GM21717 (cell line): ENCODE data around the gene RPRD2.
"Not testable (repeated sequence)": the region's sequence is repeated elsewhere in the genome, so short reads cannot be mapped to it uniquely, and the experiment has no call there.

Experiments used
- ATAC-seq: cut with Tn5 transposase; IDR thresholded peaks from one replicate; pipeline ENCODE4 v1.9.1; 2021; ENCODE audit warnings: mild to moderate bottlenecking, moderate library complexity; ENCODE audit not compliant: unreplicated experiment

RPRD2 gene

DNA sequence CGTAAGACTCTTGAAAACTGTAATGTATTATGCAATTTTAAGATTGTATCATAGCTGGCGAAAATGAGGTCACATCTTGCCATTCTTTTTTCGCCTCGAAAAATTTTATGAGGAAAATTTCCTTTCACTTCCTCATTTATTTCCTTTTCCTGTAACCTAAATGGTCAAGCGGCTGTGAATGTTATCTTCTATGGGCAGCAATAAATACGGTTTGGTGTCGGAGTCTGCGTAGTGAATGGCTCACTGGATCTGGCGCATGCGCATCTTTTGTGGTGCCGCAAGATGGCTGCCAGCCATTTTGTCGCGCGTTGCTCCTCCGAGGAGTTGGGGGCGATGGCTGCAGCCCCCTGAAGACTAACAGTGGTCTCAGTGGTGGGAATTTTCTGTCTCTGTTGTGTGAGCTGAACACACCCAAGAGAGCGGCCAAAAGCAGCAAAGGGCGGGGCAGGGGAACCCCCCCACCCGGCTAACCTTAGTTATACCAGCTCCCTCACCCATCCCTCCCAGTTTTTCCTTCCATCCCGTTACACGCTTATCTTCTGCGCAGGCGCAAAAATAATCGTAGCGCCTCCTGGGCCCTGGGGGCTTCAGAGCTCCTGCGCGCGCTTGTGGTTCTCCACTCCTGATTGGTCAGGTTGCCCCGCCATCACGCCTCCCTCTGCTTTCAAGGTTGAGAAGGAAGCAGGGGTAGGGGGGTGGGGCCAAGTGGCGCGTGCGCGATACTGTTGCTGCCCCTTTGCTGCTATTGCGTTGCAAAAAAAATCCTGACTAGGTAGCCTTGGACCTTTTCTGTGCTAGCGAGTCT, at the start of gene RPRD2:
Gene RPRD2, plus strand, starts transcription at position 722 of the 805 bp plus-strand sequence. CDS start 568 bp downstream, outside the sequence.
- ATAC-seq: peak; percentile 66

DNA sequence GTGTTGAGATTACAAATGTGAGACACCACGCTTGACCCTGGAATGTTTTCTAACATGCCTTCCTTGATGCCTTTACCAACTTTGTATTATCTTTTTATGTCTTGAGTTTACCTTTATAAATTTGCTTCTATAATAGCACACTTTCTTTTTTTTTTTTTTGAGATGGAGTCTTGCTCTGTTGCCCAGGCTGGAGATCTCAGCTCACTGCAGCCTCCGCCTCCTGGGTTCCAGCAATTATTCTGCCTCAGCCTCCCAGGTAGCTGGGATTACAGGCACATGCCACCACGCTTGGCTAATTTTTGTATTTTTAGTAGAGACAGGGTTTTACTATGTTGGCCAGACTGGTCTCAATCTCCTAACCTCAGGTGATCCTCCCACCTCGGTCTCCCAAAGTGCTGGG, 49.3 kb upstream of the RPRD2 start:
- not testable (repeated sequence) for ATAC-seq

DNA sequence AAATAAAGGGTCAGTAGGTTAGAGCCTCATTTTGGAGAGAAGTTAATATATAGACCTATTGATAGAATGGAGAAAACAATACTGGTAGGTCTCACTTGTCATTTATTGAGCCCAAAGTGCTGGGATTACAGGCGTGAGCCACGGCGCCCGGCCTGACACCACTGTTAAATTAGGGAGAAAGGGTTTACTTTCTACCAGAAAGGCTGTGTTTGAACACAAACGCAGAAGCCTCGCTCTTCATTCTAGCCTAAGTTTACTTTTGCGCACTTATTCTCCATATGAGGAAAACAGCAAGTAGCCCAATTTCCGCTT, 43.3 kb upstream of the RPRD2 start:
- no peak for ATAC-seq

DNA sequence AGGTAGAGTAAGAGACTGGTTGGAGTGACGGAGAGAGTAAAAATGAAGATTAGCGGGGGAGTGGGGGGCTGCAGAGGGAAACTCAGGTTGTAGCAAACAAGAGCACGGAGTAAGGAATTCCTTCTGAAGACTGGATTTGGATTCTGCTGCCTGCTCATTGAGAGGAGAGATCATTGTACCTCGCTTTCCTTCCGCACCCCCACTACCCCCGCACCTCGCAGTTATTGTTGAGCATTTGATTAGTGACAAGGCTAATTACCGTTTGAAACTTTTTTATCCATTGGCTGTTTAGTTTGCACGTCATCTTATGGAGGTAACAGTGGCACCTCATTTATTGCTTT, 42.2 kb upstream of the RPRD2 start:
- ATAC-seq: no peak

DNA sequence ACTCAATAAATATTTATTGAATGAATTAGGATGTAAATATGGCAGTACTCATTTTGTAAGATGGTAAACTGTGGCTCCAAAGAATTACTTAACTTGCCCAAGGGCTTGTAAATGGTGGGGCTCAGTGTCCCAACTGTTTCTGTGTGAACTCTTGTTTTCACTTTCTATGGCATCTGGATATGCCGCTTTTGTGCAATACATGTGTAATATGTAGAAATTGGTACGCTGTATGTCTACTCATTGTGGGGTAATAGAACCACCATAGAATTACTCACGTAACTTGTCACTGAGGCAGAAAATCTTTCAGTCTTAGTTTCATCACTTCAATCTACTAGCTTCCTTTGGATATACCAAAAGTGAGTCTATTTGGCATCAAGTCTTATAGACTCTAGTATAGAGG, 41.6 kb upstream of the RPRD2 start:
- ATAC-seq: no peak

DNA sequence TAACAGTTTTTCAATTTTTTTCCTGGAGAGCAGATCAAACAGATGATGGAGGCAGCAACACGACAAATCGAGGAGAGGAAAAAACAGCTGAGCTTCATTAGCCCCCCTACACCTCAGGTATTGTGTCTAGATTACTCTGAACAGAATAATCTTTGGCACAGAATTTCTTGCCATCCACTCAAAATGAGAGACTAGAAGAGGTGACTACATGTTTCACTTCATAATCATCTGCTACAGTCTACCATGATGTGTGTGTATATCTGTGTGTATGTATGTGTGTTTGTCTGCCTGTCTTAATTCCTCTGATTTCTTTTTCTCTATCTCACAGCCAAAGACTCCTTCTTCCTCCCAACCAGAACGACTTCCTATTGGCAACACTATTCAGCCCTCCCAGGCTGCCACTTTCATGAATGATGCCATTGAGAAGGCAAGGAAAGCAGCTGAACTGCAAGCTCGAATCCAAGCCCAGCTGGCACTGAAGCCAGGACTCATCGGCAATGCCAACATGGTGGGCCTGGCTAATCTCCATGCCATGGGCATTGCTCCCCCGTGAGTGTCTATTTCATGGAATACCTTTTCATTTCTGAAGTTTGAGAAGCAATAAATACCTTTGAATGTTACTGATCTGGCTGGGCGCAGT, 31.2 kb upstream of the RPRD2 start:
- no peak for ATAC-seq

DNA sequence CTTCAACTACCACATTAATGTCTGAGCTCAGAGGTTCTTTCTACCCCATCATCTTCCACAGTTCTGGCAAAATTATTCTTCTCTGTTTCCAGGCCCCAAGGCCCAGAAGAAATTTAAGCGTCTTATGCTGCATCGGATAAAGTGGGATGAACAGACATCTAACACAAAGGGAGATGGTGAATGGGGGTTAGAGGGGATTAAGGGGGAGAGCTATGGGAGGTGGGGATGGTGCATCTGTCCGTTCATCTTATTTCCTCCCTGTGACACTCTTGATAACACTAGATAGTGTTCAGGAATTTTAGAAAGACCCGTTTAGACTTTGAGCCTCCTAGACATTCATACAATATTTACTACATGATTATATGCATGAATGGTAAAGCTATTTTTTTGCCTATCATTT, 17.6 kb upstream of the RPRD2 start:
- ATAC-seq: no peak

DNA sequence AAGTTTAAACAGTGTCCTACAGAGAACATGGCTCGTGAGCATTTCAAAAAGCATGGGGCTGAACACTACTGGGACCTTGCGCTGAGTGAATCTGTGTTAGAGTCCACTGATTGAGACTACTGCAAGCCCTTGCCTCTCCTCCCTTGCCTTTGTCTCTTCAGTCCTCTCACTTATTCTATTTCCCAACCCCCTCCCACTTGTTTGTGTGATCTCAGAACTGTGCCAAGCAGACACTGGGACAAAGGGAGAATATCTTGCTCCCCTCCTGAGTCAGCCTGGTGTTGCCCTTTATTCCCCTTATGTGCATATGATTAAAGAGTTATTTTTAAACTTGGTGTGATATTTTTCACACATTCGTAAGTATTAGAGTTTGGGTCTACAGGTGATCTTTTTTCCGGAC, 11.1 kb upstream of the RPRD2 start:
- no peak for ATAC-seq

DNA sequence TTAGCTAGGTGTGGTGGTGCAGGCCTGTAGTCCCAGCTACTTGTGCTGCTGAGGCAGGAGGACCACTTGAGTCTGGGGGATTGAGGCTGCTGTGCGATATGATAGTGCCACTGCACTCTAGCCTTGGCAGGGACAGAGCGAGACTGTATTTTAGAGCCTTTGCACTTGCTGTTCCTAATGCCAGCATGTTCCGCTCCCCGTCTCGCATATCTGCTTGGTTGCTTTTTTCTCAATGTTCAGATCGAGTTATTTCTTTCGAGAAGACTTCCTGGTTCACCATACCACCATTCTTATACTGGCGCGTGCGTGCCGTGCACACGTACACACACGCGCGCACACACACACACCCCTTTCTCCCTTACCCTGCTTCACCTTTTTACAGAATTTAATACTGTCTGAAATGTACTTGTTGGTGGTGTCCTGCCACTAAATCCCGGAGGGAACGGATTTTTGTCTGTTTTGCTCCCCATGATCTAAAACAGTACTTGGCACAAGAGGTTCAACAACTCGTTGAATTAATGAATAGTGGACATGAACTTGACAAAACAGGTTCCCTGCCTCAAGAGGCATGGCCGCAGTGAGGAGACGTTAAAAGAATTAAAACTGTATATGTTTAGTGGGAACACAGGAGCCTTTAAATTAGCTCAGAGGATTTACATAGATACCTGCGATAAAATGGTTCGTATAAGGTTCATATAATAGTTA, 1.1 kb upstream of the RPRD2 start:
- ATAC-seq: no peak

DNA sequence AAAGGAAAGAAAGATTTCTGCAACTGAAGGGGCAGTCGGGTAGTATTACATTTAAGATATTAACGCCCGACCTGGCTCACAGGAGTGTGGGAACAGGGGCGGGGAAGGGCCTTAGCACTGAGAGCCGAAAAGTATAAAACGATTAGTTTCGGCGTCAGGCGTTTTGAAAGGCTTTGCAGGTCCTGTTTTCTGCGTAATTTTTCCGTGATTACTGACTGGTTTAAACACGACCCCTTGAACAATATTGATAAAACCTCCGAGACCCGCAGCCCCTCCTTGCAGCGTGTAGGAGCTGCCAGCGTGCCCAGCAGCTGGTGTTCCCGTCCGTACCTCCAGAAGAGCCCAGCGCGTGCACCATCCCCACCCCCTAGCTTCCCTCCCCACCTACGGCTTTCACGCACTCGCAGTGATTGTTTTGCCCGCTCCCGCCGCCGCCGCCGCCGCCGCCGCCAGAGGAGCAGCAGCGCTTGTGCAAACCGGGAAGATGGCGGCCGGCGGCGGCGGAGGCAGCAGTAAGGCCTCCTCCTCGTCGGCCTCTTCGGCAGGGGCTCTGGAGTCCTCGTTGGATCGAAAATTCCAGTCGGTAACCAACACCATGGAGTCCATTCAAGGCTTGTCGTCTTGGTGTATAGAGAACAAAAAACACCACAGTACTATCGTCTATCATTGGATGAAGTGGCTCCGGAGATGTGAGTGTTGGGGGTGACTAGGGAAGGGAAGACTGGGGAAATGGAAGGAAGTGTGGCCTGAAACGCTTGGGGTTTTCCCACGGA, 470 bp downstream of the RPRD2 start:
- ATAC-seq: peak; percentile 29

DNA sequence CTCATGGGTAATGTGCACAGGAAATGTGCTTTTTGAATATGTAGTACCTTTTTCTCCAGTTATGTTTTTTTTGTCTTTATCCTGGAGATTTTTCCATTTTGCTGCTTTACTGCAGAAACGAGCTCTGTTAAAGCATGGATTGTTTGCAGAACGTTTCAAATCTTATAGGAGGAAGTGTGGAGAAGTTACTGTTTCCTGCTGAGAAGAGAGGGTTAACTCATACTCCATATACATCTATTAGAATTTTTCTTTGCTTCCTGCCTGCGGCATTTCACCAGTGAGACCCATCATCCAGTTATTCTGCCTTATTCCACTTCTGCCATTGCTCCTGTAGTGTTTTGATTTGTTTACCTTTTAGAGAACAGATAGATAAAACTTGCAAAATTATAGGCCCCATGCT, 2.0 kb downstream of the RPRD2 start:
- ATAC-seq: no peak

DNA sequence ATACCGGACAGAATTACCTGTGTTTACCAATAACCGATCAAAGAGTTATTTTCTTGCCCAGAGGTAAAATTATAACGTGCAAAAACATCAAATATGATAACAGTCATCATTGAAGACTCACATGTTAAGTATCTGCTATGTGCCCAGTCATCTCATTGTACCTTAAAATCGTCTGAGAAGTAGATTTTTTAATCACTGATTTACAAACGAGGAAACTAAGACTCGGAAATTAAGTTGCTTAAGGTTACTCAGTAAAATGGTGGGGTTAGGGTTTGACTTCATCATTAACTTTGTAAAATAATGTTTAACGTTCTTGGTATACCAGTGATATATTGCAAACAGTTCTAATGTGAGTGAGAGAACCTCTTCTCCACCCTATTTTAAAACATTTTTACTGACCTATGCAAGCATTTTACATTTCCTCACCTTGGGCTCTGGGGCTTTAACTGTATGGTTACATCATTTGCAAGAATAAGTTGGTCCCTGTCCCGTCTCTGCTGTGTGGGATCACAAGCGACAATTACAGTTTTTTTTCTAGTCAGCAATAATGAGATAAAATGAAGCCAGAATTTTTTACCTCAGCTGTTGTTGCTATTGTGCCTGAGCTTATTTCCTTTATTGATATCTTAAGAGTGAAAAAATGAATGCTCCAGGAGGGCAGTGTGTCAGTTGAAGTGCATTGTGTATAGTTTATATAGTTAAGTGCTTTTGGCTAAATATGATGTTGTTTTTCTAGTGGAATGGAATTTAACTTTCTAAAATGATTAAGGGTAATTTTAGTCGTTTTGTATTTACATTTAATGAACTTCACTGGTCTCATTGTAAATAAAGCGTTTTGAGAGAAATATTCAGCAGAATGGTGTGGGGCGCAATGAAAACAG, 2.7 kb downstream of the RPRD2 start:
- no peak for ATAC-seq

DNA sequence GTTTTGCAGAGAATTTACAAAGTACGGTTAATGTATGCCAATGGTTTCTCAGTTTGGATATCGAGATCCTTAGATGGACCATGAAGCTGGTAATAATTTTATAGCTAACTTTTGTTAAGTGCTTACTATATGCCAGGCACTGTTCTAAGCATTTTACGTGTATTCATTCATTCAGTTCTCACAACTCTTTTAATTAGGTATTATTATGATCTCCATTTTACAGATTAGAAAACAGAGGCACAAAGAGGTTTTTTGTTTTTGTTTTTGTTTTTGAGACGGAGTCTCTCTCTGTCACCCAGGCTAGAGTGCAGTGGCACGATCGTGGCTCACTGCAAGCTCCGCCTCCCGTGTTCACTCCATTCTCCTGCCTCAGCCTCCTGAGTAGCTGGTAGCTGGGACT, 7.2 kb downstream of the RPRD2 start:
- no peak for ATAC-seq

DNA sequence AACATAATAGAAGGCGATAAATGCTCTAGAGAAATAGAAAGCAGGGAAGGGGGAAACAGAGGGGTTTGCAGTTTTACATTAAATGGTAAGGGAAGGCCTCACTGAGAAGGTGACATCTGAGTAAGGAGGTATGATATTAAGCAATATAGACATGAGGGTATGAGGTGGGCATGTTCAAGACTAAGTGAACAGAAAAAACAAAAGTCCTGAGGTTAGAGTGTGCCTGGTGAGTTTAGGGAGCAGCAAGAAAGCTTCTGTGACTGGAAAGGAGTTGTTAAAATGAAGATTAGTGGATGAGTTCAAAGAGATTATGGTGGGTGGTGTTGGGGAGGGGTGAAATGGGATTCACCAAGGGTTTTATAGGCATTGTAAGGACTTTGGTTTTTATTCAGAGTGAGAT, 8.6 kb downstream of the RPRD2 start:
- ATAC-seq: no peak

DNA sequence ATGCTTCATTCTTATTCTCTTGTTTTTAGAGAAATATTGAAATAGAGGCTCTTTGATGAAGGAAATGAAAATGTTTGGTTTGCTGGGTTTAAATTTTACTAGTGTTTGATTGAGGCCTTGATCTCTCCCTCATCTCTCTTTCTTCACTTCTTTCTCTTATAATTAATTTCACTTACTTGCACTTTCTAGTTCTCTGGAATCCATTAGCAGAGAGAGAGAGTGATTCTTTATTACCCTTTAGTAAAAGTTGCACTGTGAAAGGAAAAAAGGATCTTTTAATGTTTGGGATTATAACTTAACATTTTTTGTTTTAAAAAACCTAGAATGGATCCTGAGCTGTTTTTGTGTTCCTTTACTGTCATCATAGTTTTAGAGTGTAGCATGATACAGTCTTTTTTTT, 12.2 kb downstream of the RPRD2 start:
- no peak for ATAC-seq

DNA sequence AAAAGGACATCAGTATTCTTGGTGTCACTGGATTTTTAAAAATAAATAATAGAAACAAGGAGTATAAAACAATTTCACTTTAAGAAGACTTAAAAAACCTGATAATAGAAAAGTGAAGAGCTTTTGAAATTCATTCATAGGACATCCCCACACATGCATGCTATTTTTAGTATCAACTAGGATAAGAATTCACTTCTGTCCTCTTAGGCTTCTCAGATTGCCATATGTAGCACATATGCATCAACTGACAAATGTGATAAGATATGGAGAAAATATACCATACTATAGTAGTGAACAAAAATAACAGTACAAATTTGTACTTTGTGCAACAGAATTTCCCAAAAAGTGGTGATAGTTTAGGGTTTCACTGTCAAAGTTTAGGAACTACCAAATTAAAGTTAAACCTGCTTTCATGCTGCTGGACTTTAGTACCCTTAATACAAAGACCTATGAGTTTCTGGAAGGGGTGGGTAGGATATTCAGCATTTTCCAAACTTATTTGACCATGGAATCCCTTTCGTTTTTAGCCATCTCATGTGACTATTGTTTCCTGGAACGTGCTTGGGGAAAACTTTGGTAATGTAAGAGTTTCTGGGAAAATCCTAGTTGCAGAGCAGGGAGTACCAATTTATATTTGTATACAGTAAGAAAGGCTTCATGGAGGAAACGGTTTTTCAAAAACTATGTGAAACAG, 19.8 kb downstream of the RPRD2 start:
- ATAC-seq: no peak

DNA sequence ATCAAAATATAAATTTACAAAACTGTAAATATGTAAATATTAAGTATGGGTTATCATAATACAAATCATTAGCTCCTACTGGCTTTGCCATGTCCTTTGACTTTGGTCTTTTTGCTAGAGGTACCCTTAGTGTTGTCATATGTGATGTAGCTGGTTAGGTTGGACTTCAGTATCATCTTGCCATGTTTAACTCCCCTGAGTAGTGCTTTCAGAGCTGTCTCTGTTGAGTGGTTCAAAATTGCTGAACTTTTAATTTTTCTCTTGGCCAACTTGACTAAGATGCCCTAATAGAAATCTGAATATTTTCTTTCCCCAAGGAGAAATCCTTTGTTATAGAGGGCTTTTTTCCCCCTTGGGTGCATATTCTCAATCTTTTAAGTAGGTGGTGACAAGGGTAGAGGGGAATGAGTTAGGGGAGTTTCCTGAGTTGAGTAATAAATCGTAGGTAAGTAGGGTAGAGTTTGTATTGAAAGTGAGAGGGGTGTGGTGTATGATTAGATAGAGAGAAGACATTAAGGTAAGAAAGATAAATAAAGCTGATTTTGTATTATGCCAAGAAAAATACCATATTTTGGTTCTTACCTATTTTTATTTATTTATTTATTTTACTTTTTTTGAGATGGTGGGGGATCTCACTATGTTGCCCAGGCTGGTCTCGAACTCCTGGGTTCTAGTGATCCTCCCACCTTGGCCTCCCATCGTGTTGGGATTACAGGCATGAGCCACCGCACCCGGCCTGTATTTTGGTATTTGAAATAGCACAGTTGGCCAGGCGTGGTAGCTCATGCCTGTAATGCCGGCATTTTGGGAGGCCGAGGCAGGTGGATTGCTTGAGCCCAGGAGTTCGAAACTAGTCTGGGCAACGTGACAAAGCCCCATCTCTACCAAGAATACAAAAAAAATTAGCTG, 21.8 kb downstream of the RPRD2 start:
- ATAC-seq: no peak

DNA sequence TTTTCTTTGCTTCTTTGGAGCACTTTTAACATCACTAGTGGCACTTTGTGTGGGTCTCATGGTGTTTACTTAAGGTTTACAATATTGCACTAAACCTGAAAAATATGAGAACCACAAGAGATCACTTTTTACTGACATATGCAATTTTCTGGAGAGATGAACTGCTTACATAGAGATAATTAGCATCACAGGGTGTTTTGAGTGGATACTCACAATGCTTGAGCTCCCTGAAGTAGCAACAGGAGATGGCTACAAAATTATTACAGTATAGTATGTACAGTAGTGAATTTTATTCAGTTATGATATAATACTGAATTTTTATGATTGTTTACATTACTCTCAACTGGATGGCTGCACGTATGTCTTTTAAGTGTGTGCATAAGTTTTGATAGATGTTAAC, 22.6 kb downstream of the RPRD2 start:
- no peak for ATAC-seq

DNA sequence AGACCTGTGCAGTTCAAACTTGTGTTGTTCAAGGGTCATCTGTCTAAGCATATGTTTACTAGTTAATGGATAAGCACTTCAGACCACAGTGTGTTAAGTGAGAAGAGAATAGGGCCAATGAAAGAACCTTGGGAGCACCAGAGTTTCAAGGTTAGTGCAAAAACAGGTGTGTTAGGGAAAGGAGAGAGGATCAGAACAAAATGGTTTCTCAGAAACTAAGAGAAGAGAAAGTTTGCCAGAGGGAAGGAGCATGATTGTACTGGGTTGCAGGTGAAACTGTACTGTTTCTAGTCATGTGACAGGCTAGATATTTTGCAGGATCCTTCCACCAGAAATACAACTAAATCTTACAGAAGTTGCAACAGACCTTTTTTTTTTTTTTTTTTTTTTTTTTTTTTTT, 23.3 kb downstream of the RPRD2 start:
- no peak for ATAC-seq
